SH-SY5Y (cell line): Measurements from ENCODE around the gene TPGS1.

Experiments
- GATA2 ChIP-seq: IDR thresholded peaks from 2 replicates; pipeline ENCODE4 v1.6.1; 2011; ENCODE audit warnings: mild to moderate bottlenecking, low read depth, low read length
- GATA3 ChIP-seq: IDR thresholded peaks from 2 replicates; pipeline ENCODE4 v1.6.1; 2011; ENCODE audit warnings: low read depth, mild to moderate bottlenecking, low read length, moderate library complexity

DNA sequence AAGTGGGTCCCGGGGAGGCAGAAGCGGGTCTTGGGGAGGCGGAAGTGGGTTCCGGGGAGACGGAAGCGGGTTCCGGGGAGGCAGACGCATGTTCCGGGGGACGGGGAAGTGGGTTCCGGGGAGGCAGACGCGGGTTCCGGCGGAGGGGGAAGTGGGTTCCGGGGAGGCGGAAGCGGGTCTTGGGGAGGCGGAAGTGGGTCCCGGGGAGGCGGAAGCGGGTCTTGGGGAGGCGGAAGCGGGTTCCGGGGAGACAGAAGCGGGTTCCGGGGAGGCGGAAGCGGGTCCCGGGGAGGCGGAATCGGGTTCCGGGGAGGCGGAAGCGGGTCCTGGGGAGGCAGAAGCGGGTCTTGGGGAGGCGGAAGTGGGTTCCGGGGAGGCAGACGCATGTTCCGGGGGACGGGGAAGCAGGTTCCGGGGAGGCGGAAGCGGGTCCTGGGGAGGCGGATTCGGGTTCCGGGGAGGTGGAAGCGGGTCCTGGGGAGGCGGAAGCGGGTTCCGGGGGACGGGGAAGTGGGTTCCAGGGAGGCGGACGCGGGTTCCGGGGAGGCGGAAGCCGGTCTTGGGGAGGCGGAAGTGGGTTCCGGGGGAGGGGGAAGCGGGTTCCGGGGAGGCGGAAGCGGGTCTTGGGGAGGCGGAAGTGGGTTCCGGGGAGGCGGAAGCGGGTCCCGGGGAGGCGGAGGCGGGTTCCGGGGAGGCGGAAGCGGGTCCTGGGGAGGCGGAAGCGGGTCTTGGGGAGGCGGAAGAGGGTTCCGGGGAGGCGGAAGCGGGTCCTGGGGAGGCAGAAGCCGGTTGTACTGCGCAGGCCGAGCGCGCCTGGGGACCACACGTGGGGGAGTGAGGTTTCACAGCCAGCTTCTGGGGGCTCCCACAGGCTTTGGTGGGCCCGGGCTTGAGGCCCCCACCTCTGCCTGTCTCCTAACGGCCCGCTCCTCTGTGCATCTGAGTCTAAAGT lies 48.9 kb upstream of the TPGS1 start:
- TF ChIP-seq GATA2 (no peak), GATA3 (no peak)
